ENCODE results near the gene DIS3L.
"Not testable (repeated sequence)": the region's sequence is repeated elsewhere in the genome, so short reads cannot be mapped to it uniquely, and the experiment has no call there.

Gene DIS3L

GRCh38 chr15:66312144-66312543 lies 18.8 kb downstream of the DIS3L start:
- no peak for DNase-seq

DNA sequence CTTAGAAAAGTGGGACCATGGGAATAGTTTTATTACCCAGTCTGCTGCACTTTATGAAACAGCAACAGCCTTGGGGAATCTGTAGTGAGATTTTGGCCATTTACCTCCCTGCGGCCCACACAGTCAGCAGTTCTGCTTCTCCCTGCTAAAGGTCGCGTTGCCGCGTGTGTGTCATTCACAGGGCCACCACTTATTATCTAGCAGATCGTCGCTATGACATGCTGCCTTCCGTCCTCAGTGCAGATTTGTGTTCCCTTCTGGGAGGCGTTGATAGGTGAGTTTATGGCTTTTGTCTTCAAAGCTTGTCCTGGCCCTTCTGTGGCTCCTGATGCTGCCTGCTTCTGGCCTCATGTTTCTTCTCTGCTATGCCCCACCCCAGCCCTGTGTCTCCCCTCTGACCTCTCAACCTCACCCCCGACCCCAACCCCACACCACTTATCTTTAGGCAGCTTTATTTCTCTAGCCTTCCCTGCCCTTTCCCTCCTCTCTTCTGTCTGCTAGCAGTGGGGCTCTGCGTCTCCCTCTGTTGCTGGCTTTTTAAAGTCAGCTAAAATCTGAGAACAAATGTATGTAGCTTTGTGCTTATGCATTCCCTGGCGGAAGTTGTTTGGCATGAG lies 30.1 kb downstream of the DIS3L start:
- no peak for DNase-seq

DNA sequence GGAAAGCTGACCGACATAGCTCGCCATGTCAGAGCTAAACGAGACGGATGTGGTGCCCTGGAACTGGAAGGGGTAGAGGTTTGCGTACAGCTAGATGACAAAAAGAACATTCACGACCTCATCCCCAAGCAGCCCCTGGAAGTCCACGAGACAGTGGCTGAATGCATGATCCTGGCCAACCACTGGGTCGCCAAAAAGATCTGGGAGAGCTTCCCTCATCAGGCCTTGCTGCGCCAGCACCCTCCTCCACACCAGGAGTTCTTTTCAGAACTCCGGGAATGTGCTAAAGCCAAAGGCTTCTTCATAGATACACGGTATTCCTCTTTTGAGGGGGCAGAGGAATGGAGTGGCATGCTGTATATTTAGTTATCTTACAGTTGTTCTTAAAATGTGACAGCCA lies 32.7 kb downstream of the DIS3L start:
- no peak for DNase-seq

GRCh38 chr15:66327736-66328135 lies 34.4 kb downstream of the DIS3L start:
- DNase-seq = no peak

DNA sequence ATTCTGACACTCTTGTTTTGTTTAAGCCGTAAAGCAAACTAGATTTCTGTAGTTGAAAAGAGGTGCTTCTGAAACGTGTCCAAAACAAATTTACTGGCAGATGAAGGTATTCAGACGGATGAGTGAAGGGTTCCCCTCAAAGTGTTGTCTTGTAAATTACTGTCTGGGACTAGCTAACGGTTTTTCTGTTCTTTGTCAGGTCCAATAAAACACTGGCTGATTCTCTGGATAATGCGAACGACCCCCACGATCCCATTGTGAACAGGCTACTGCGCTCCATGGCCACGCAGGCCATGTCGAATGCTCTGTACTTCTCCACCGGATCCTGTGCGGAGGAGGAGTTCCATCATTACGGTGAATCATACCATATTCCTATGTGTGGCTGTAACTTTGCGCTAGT lies 35.4 kb downstream of the DIS3L start:
- DNase-seq = no peak

- not testable (repeated sequence) for DNase-seq
Observed at GRCh38 chr15:66348530-66348929, 55.2 kb downstream of the DIS3L start.

DNA sequence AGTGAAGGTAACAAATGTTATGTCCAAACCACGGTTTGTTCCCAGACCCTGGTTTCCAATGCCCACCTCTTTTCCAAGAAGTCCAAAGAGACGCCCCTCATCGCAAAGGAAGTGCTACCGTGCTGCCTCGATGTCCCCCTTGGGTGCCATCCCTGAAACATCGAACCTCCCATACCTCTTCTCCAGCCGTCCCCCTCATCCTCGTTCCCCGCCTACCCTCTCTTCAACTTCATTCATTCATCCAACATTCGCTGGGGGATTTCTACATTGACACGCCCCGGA lies 62.6 kb downstream of the DIS3L start:
- DNase-seq = no peak

DNA sequence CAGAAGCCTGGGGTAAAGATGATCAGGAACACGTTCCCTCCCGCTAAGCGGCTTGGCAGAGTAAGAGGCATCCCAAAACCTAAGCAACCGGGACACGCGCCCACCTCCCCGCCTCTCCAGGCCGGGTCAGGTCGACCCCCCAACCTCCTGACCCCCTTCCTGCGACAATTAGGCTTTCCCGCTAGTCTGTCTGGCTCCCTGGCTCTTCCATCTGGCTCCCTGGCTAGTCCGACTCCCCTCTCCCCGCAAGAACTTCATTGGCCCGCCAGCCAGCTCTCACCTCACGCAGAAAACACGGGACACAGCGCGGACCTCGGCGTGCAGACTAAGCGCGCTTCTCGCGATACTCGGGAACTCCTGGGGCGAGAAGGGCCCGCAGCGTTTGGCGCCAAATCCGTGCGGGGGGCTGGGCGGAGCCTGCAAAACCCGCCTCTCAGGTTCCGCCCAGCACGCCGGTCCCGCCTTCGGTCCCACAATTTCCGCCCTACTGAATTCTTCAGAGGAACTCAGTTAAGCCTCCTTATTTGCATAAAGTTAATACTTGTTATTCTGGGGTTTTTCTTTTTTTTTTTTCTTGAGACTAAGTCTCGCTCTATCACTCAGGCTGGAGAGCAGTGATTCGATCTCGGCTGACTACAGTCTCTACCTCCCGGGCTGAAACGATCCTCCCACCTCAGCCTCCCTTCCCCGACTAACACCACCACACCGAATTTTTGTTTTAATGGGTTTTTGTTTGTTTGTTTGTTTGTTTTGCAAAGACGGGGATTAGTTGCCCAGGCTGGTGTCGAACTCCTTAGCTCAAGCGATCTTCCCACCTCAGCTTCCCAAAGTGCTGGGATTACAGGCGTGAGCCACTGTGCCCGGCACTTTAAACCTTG lies 63.2 kb downstream of the DIS3L start, which contains the start of gene TIPIN:
TIPIN (minus strand) TSS at position 327 of the 878 bp plus-strand sequence. CDS start 3,738 bp downstream, outside the sequence.
- DNase-seq = peak; percentile 92 to 96

DNA sequence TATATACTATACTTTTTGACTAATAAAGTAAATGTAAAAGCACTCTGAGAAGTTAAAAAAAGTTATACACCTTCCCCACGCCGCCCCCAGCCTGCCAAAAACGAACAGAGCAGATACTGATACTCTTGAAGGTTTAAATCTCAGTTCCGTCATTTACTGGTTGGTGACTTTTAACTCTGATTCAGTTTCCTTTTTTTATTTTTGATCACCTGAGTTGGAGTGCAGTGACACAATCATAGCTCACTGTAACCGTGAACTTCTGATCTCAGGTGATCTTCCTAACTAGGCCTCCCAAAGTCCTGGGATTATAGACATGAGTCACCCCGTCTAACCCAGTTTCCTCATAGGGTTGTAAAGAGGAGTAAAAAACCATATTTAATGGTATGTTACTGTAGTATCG lies 66.4 kb downstream of the DIS3L start:
- DNase-seq = no peak

DNA sequence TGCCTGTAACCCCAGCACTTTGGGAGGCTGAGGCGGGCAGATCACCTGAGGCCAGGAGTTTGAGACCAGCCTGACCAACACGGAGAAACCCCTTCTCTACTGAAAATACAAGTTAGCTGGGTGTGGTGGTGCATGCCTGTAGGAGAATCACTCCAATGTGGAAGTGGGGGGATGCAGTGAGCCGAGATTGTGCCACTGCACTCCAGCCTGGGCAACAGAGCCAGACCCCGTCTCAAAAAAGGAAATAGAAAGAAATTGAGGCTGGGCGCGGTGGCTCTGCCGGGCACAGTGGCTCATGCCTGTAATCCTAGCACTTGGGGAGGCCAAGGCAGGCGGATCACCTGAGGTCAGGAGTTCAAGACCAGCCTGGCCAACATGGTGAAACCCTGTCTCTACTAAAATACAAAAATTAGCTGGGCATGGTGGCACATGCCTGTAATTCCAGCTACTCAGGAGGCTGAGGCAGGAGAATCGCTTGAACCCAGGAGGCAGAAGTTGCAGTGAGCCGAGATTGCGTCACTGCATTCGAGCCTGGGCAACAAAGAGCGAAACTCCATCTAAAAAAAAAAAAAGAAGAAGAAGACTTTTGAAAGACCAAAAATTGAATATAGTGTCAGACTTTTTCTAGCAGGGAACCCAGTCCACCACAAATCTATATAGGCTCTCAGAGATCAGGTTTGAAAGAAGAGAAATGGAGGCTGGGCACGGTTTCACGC lies 68.5 kb downstream of the DIS3L start:
- DNase-seq = not testable (repeated sequence)

DNA sequence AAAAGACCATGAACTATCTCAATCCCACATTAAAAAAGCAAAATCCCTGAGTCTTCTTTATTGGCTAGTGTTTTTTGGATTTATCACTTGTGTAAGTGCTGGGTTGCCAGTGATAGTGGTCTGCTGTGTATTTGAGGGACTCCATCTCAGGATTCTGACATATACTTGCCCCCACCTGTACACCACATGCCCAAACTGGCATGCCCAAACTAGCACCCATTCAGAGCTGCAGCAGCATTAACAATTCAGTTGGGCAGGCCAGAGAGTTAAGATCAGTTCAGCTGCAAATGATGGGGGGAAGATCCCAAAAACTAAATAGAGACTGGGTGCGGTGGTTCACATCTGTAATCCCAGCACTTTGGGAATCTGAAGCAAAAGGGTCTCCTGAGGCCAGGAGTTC lies 69.4 kb downstream of the DIS3L start:
- no peak for DNase-seq

DNA sequence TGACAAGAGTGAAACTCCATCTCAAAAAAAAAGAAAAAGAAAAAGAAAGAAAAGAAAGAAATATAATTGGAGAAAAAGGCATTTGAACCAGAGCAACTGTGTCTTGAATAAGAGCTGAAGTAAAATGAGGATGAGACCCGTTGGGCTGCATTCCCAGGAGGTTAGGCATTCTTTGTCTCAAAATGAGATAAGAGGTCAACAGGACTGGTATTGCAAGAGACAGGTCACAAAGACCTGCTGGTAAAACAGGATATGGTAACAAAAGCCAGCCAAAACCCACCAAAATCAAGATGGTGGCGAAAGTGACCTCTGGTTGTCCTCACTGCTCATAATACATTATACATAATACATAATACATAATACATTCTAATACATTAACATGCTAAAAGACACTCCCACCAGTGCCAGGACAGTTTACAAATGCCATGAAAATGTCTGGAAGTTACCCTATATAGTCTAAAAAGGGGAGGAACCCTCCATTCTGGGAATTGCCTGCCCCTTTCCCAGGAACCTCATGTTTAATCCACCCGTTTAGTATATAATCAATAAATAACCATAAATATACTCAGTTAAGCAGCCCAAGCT lies 71.7 kb downstream of the DIS3L start:
- DNase-seq = no peak

DNA sequence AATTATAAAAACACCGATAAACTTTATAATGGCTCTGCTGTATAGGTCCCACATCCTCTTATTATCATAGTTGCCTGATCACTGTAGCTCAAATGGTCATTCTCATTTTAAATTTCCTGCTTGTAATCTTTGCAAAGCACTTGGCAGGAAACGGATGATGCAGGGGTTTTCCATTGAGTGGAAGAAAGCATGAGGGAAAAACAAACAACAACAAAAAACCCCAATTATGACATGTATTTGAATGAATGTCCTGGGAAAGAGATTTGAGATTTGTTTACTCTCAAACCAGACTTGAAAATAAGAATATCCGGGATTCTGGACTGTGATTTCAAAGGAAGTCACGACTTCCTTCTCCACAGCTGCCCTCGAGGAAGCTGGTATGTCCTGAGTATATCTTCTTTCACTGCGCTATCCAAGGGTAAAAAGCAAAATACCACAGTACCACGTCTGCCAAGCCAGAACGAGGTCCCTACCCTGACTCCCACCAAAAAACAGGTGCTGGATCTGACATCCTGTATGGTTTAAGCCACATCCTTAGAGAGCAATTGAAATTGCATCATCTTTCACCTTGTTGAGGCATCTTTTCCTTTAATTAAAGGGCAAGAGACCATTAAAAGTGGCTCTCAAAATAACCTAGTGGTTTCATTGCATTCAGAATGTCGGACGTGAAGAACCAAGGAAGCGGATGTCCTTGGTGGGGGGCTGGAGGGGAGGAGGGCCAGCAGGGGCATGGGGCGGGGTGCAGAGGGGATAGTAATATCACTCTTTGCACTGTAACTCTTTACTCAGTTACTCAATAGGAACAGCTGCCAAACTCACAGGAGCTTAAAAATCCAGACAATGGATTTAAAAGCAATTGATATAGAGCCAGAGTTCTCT lies 76.6 kb downstream of the DIS3L start:
- DNase-seq = peak; percentile 15 to 69

DNA sequence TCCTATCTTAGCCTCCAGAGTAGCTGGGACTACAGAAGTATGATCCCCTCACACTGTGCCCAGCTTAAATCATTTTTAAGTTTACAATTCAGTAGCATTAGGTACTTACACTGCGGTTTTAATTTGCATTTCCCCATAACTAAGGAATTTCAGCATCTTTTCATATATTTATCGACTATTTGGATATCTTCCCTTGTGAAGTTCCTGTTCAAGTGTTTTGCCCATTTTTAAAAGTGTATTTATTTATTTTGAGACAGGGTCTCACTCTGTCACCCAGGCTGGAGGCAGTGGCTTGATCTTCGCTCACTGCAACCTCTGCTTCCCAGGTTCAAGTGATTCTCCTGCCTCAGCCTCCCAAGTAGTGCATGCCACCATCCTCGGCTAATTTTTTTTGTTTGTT lies 80.8 kb downstream of the DIS3L start:
- DNase-seq = no peak

DNA sequence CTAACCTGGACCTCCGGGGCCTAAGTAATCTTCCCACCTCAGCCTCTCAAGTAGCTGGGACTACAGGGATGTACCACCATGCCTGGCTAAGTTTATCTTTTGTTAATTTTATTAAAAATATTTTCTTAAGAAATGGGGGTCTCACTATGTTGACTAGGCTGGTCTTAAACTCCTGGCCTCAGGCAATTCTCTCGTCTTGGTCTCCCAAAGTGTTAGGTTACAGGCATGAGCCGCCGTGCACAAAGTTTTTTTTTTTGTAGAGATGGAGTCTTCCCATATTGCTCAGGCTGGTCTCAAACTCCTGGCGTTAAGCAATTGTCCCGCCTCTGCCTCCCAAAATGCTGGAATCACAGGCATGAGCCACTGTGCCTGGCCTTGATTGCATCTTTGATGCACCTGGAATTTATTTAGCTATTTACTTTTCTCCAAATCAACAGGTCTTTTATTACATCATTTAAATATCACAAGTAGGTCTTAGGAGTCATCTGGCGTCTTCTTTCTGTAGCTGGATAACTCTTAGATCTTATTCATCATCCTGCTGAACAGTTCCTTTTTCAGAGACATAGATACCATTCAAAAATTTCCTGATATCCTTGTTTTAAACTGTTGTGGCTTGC lies 85.6 kb downstream of the DIS3L start:
- no peak for DNase-seq

DNA sequence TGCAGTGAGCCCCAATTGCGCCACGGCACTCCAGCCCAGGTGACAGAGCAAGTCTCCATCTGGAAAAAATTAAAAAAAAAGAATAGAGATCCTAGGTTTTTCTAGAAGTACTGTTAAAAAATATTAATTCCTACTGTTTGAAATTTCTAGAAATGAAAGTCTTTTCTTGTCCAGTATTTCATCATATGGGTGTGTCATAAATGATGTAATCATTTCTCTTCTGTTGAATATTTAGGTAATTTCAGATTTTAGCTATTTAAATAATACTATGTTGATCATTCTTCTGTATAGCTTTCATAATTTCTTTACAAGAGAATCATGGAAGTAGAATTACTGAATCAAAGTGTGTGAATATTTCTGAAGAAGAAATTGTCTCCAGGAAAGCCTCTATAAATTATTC lies 88.0 kb downstream of the DIS3L start:
- not testable (repeated sequence) for DNase-seq
